B cell (primary cell): ENCODE measurements around the gene FOXS1. TPM values are rescaled to one million over a fixed set of nuclear protein-coding genes. Genes with fewer than 3 reads are reported as not detected.

Source experiments
- ATAC-seq: fragments of 200-7000 bp; cut with Tn5 transposase; one replicate; pipeline ENCODE4 v1.10.0; 2021; ENCODE audit warnings: low read depth, mild to moderate bottlenecking, moderate number of reproducible peaks, moderate library complexity
- CTCF ChIA-PET: fragments of 350-600 bp; sonication (Branson Sonifier 250); formaldehyde crosslinking; loops from one replicate; lab custom pipeline; 2021; ENCODE audit warnings: antibody characterized with exemption, inconsistent platforms; lab: Charles Lee
- POLR2A ChIA-PET: fragments of 350-600 bp; sonication (Branson Sonifier 250); formaldehyde crosslinking; loops from one replicate; lab custom pipeline; 2021; ENCODE audit warnings: antibody characterized with exemption; lab: Charles Lee
- DNase-seq: peaks from one replicate; pipeline ENCODE4 v3.0.0; 2013
- H2AFZ ChIP-seq: 2 replicates; pipeline ENCODE4 v1.6.1; 2012; ENCODE audit warnings: mild to moderate bottlenecking, low read depth, low read length; ENCODE audit not compliant: insufficient read depth, poor library complexity, severe bottlenecking
- H3K27ac ChIP-seq, 2 donors: 1 replicate in 1 of 2; 2 replicates in 1 of 2; pipeline ENCODE4 v1.5.1; 2012 to 2013; ENCODE audit warnings: low read length in 2 of 2, mild to moderate bottlenecking in 2 of 2, moderate library complexity in 1 of 2
- H3K27me3 ChIP-seq, 4 experiments: fragments of 200-600 bp in 1 of 4; sonication (generic) in 1 of 4; replicated peaks in 1 of 4; 1 replicate in 2 of 4; 2 replicates in 2 of 4; pipeline versions ENCODE4 v1.6.1 to v1.7.0; 2013 to 2016; ENCODE audit warnings: low read length in 3 of 4, mild to moderate bottlenecking in 2 of 4, mixed read lengths in 1 of 4, moderate library complexity in 1 of 4; ENCODE audit not compliant: insufficient read depth in 4 of 4, control insufficient read depth in 3 of 4; ENCODE audit errors: control extremely low read depth in 1 of 4
- H3K36me3 ChIP-seq, 2 experiments: replicated peaks in 1 of 2; 1 replicate in 1 of 2; 2 replicates in 1 of 2; pipeline versions ENCODE4 v1.6.1 to v1.7.1; 2013; ENCODE audit warnings: low read length in 1 of 2; ENCODE audit not compliant: insufficient read depth in 2 of 2, control insufficient read depth in 1 of 2; ENCODE audit errors: control extremely low read depth in 1 of 2, extremely low read depth in 1 of 2
- H3K4me1 ChIP-seq, 2 donors: fragments of 200-600 bp in 1 of 2; sonication (generic) in 1 of 2; 1 replicate in 1 of 2; 2 replicates in 1 of 2; pipeline versions ENCODE4 v1.5.1 to v1.6.1; 2013 to 2017; ENCODE audit warnings: low read length in 2 of 2; ENCODE audit not compliant: control insufficient read depth in 2 of 2, insufficient read depth in 2 of 2
- H3K4me2 ChIP-seq: replicated peaks from 2 replicates; pipeline ENCODE3; 2012; ENCODE audit warnings: mild to moderate bottlenecking, low read depth, low read length; ENCODE audit not compliant: poor library complexity, severe bottlenecking
- H3K4me3 ChIP-seq, 5 experiments: fragments of 200-600 bp in 1 of 5; sonication (generic) in 1 of 5; 1 replicate in 3 of 5; 2 replicates in 2 of 5; pipeline versions ENCODE4 v1.5.1 to v1.7.0; 2011 to 2016; ENCODE audit warnings: low read length in 4 of 5, mild to moderate bottlenecking in 4 of 5, low read depth in 2 of 5, control low read depth in 1 of 5, moderate library complexity in 1 of 5; ENCODE audit not compliant: insufficient read depth in 1 of 5; ENCODE audit errors: control extremely low read depth in 1 of 5, extremely low read depth in 1 of 5
- H3K79me2 ChIP-seq: fragments of 200-600 bp; sonication (generic); one replicate; pipeline ENCODE4 v1.6.0; 2016; ENCODE audit warnings: low read length; ENCODE audit not compliant: control insufficient read depth, insufficient read depth
- H3K9ac ChIP-seq: fragments of 200-600 bp; sonication (generic); 2 replicates; pipeline ENCODE4 v1.6.1; 2017; ENCODE audit warnings: mild to moderate bottlenecking, low read length, moderate library complexity
- H3K9me3 ChIP-seq, 3 donors: one replicate each; pipeline versions ENCODE4 v1.6.1 to v1.7.1; 2013; ENCODE audit warnings: low read length in 2 of 3; ENCODE audit not compliant: control insufficient read depth in 2 of 3, insufficient read depth in 1 of 3; ENCODE audit errors: control extremely low read depth in 1 of 3
- H4K20me1 ChIP-seq: 2 replicates; pipeline ENCODE4 v1.6.0; 2012; ENCODE audit warnings: mild to moderate bottlenecking, low read length; ENCODE audit not compliant: insufficient read depth, control insufficient read depth, poor library complexity, severe bottlenecking
- H3K27ac Mint-ChIP-seq: one replicate; pipeline ENCODE4 v1.8.0; 2021; ENCODE audit warnings: mixed read lengths
- H3K27me3 Mint-ChIP-seq: one replicate; pipeline ENCODE4 v1.8.0; 2021; ENCODE audit warnings: mixed read lengths
- H3K4me1 Mint-ChIP-seq: one replicate; pipeline ENCODE4 v1.8.0; 2021; ENCODE audit warnings: mixed read lengths
- H3K4me3 Mint-ChIP-seq: one replicate; pipeline ENCODE4 v1.8.0; 2021; ENCODE audit warnings: mixed read lengths
- H3K9me3 Mint-ChIP-seq: one replicate; pipeline ENCODE4 v1.8.0; 2022; ENCODE audit warnings: mixed read lengths; ENCODE audit not compliant: insufficient read depth
- EZH2 ChIP-seq: IDR thresholded peaks from 2 replicates; pipeline ENCODE4 v1.6.1; 2012; ENCODE audit warnings: borderline replicate concordance, low read depth, mild to moderate bottlenecking, moderate library complexity, low read length; ENCODE audit not compliant: insufficient read depth, poor library complexity, severe bottlenecking
- WGBS: methylation state at CpG from one replicate; pipeline ENCODE4 v1.1.5; 2013; ENCODE audit warnings: missing lambda C conversion rate; ENCODE audit not compliant: insufficient coverage; 5-methylcytosine and 5-hydroxymethylcytosine counted together
- intact Hi-C: fragments of 100-400 bp; cut with micrococcal nuclease; formaldehyde crosslinking; loops from one replicate; pipeline ENCODE4 v1.10.0; 2022
- polyA plus RNA-seq: library from polyadenylated mRNA; depleted of rRNA; stranded (reverse); fragments of >200 nt; gene quantifications from 2 replicates; pipeline ENCODE4 v1.2.3, GENCODE V29; 2012
- total RNA-seq, 2 donors: library from RNA; stranded (reverse); fragments of 120-200 nt in 1 of 2; gene quantifications; 1 replicate in 1 of 2; 2 replicates in 1 of 2; pipeline versions ENCODE4 v1.2.3 to v1.2.4, GENCODE V29; 2013 to 2022
- TF ChIP-seq, protein P1 (sequence below): fragments of 200-600 bp; IDR thresholded peaks from one replicate; pipeline ENCODE4 v1.8.0; 2022; ENCODE audit warnings: antibody characterized with exemption, mild to moderate bottlenecking

Gene FOXS1
- total and polyA plus RNA-seq, 2 donors (not counting 1 experiment from before 2014, with no cell fraction given): not detected

DNA sequence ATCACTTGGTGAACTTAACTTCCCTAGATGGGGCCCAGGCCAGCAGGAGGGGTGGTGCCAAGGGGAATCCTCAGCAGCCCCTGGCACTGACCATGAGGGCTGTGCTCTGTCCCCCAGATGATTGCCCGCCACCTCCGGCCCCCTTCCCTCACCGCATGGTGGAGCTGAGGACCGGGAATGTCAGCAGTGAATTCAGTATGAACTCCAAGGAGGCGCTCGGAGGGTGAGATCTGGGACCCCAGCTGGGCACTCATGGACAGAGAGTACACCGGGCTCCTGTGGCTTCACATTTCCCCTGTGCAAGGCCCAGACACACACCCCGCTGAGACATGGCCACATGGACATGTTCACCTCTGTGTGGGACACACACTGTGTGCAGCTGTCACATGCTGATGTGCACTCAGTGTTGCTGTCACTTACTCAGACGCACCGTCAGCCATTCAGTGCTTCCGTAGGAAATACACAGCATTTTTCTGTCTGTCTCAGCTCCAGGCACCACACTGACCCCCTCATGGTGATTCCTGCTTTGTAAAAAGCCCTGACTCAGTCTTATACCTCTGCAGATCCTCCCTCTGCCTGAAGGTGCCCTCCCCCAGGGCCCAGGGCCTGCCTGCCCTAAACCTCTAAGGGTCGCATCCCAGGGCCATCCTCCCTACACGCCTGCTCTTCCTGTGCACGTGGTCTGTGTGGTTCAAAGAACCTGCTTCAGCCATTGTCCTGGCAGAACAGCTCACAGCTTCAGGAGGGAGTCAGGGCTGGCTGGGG, 21.9 kb downstream of the FOXS1 start:
- no peak overlapping the region for H3K27ac Mint-ChIP-seq
- H3K79me2 ChIP-seq: no peaks in the 10 kb centered on the region
- no peak overlapping the region for H3K27ac ChIP-seq
- H2AFZ ChIP-seq: peak overlapping the region; percentile 62
- no peak overlapping the region for H3K9ac ChIP-seq
- intact Hi-C loops: loop anchor here (1.0 kb wide), 1 partner anchor 208 kb away; no protein-coding TSS in a partner anchor
- DNase-seq: no peak
- H3K36me3 ChIP-seq: no peaks in the 10 kb centered on the region
- 75% methylated on average over 14 of the region's 14 CpGs for WGBS
- peaks cover 8% of the 10 kb centered on the region for H3K4me1 Mint-ChIP-seq
- no peak overlapping the region for H3K4me3 ChIP-seq
- ChIA-PET CTCF (interaction anchor here (0.5 to 6.0 kb wide), 30 partner anchors 10 to 955 kb away, joined by 3 to 54 read pairs (median 4); partner anchors contain the start of gene PDRG1), POLR2A (no interaction called here)
- H3K4me3 Mint-ChIP-seq: no peak overlapping the region
- H3K27me3 ChIP-seq: peaks cover 0 to 9% (median 0%) of the 10 kb centered on the region in 4 experiments
- TF ChIP-seq, protein P1, sequence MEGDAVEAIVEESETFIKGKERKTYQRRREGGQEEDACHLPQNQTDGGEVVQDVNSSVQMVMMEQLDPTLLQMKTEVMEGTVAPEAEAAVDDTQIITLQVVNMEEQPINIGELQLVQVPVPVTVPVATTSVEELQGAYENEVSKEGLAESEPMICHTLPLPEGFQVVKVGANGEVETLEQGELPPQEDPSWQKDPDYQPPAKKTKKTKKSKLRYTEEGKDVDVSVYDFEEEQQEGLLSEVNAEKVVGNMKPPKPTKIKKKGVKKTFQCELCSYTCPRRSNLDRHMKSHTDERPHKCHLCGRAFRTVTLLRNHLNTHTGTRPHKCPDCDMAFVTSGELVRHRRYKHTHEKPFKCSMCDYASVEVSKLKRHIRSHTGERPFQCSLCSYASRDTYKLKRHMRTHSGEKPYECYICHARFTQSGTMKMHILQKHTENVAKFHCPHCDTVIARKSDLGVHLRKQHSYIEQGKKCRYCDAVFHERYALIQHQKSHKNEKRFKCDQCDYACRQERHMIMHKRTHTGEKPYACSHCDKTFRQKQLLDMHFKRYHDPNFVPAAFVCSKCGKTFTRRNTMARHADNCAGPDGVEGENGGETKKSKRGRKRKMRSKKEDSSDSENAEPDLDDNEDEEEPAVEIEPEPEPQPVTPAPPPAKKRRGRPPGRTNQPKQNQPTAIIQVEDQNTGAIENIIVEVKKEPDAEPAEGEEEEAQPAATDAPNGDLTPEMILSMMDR: no peak
- no peak for TF ChIP-seq EZH2
- peaks cover 6 to 8% of the 10 kb centered on the region in 2 donors for H3K4me1 ChIP-seq
- no peak for ATAC-seq
- H3K4me2 ChIP-seq: peak overlapping the region; percentile 56
- peaks cover 8% of the 10 kb centered on the region for H3K27me3 Mint-ChIP-seq
- H4K20me1 ChIP-seq: no peaks in the 10 kb centered on the region
- no peaks in the 10 kb centered on the region for H3K9me3 Mint-ChIP-seq
- H3K9me3 ChIP-seq: no peaks in the 10 kb centered on the region
